Retina (tissue), 1 donor: Measurements from ENCODE around the gene ADCYAP1R1.
A peak's percentile ranks its signal among the peaks of the same experiment; 100 is the strongest.

Experiments
- DNase-seq: peaks from one replicate; pipeline ENCODE4 v3.0.0-alpha.2; 2016

ADCYAP1R1 gene

GRCh38 chr7:31069860-31070555 is 17.9 kb downstream of the ADCYAP1R1 start:
- DNase-seq = no peak

GRCh38 chr7:31070991-31071644 is 19.0 kb downstream of the ADCYAP1R1 start:
- DNase-seq = no peak

- no peak for DNase-seq
Measured at GRCh38 chr7:31071645-31072029, 19.5 kb downstream of the ADCYAP1R1 start.

GRCh38 chr7:31073326-31074119 is 21.4 kb downstream of the ADCYAP1R1 start:
- DNase-seq = no peak

- no peak for DNase-seq
Measured at GRCh38 chr7:31074120-31074383, 21.9 kb downstream of the ADCYAP1R1 start.

GRCh38 chr7:31074403-31075085 is 22.4 kb downstream of the ADCYAP1R1 start:
- no peak for DNase-seq

- DNase-seq = no peak
Measured at GRCh38 chr7:31075086-31075405, 22.9 kb downstream of the ADCYAP1R1 start.

- no peak for DNase-seq
Measured at GRCh38 chr7:31076051-31076450, 23.9 kb downstream of the ADCYAP1R1 start.

- DNase-seq = peak; percentile 43
Measured at GRCh38 chr7:31076641-31077310, 24.7 kb downstream of the ADCYAP1R1 start.

- DNase-seq = no peak
Measured at GRCh38 chr7:31077484-31078362, 25.6 kb downstream of the ADCYAP1R1 start.

- DNase-seq = no peak
Measured at GRCh38 chr7:31078363-31078990, 26.4 kb downstream of the ADCYAP1R1 start.

- DNase-seq = no peak
Measured at GRCh38 chr7:31079126-31079823, 27.2 kb downstream of the ADCYAP1R1 start.

GRCh38 chr7:31079824-31080511 is 27.9 kb downstream of the ADCYAP1R1 start:
- DNase-seq = no peak

- DNase-seq = no peak
Measured at GRCh38 chr7:31080763-31081162, 28.7 kb downstream of the ADCYAP1R1 start.

- no peak for DNase-seq
Measured at GRCh38 chr7:31082017-31082416, 29.9 kb downstream of the ADCYAP1R1 start.

GRCh38 chr7:31082447-31082846 is 30.3 kb downstream of the ADCYAP1R1 start:
- DNase-seq = no peak

- no peak for DNase-seq
Measured at GRCh38 chr7:31083210-31083786, 31.2 kb downstream of the ADCYAP1R1 start.

- DNase-seq = no peak
Measured at GRCh38 chr7:31084226-31084625, 32.1 kb downstream of the ADCYAP1R1 start.

- DNase-seq = no peak
Measured at GRCh38 chr7:31087351-31087750, 35.2 kb downstream of the ADCYAP1R1 start.

- DNase-seq = no peak
Measured at GRCh38 chr7:31091924-31092434, 39.9 kb downstream of the ADCYAP1R1 start.
